KMS-11 (cell line): ENCODE measurements around the gene SYCP3.

ENCODE experiments used
- H2AFZ ChIP-seq: fragments of 200-600 bp; sonication (generic); 2 replicates; pipeline ENCODE4 v1.6.1; 2016; ENCODE audit warnings: antibody characterized with exemption, mixed run types, low read depth
- H3K27ac ChIP-seq: fragments of 200-600 bp; sonication (generic); 2 replicates; pipeline ENCODE4 v1.6.1; 2016; ENCODE audit warnings: mild to moderate bottlenecking, mixed run types
- H3K27me3 ChIP-seq: fragments of 200-600 bp; sonication (generic); 2 replicates; pipeline ENCODE4 v1.6.1; 2017; ENCODE audit warnings: mild to moderate bottlenecking, low read depth, mixed run types, moderate library complexity; ENCODE audit not compliant: insufficient read depth
- H3K36me3 ChIP-seq: fragments of 200-600 bp; sonication (generic); 2 replicates; pipeline ENCODE4 v1.6.1; 2017; ENCODE audit warnings: mild to moderate bottlenecking, mixed run types; ENCODE audit not compliant: insufficient read depth
- H3K4me1 ChIP-seq: fragments of 200-600 bp; sonication (generic); 2 replicates; pipeline ENCODE4 v1.6.1; 2016; ENCODE audit warnings: mild to moderate bottlenecking, low read depth, mixed run types; ENCODE audit not compliant: poor library complexity, severe bottlenecking
- H3K4me2 ChIP-seq: fragments of 200-600 bp; sonication (generic); 2 replicates; pipeline ENCODE4 v1.7.0; 2016; ENCODE audit warnings: mild to moderate bottlenecking, mixed run types
- H3K4me3 ChIP-seq: fragments of 200-600 bp; sonication (generic); IDR thresholded peaks from 2 replicates; pipeline ENCODE4 v1.6.1; 2017; ENCODE audit warnings: low read depth, low read length, mixed read lengths; ENCODE audit not compliant: insufficient read depth
- H3K79me2 ChIP-seq: fragments of 200-600 bp; sonication (generic); 2 replicates; pipeline ENCODE4 v1.6.1; 2016; ENCODE audit warnings: low read depth, mixed run types; ENCODE audit not compliant: insufficient read depth
- H3K9ac ChIP-seq: fragments of 200-600 bp; sonication (generic); 2 replicates; pipeline ENCODE4 v1.6.1; 2016; ENCODE audit warnings: mild to moderate bottlenecking, mixed run types
- H4K20me1 ChIP-seq: fragments of 200-600 bp; sonication (generic); 2 replicates; pipeline ENCODE4 v1.6.1; 2016; ENCODE audit warnings: mild to moderate bottlenecking, mixed run types; ENCODE audit not compliant: insufficient read depth
- TF ChIP-seq, protein P1 (sequence below): fragments of 200-600 bp; sonication (generic); conservative IDR thresholded peaks from 2 replicates; pipeline ENCODE4 v1.6.1; 2017; ENCODE audit warnings: low read depth, mild to moderate bottlenecking, antibody characterized with exemption, low read length, moderate library complexity, mixed read lengths

Gene SYCP3

DNA sequence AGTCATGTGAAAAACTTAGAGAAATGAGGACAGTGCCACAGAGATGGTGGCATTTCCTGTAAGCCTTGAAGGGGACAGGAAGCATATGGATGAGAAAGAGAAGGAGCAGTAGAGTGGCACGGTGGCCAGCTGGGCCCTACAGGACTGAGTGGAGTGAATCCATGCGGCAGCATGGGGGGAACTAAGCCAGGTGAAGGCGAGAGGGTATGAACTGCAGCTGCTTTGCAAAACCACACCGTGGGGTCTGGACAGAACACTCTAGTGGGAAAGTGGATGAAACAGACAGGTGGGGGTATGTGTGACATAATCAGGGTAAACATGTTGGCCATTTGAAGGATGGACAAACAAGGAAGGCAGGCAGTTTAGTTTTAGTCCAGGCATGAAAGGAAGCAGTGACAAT is 10.4 kb upstream of the SYCP3 start:
- Histone ChIP-seq H3K4me1 (no peaks in the 10 kb centered on the region), H3K36me3 (peaks cover 6% of the 10 kb centered on the region; the same call in 1 of the 2 replicates), H3K4me3 (no peak overlapping the region), H4K20me1 (no peaks in the 10 kb centered on the region), H3K79me2 (no peaks in the 10 kb centered on the region), H3K27me3 (no peaks in the 10 kb centered on the region), H3K4me2 (no peak overlapping the region), H3K27ac (no peak overlapping the region), H3K9ac (no peak overlapping the region), H2AFZ (no peak overlapping the region)
- TF ChIP-seq, protein P1, sequence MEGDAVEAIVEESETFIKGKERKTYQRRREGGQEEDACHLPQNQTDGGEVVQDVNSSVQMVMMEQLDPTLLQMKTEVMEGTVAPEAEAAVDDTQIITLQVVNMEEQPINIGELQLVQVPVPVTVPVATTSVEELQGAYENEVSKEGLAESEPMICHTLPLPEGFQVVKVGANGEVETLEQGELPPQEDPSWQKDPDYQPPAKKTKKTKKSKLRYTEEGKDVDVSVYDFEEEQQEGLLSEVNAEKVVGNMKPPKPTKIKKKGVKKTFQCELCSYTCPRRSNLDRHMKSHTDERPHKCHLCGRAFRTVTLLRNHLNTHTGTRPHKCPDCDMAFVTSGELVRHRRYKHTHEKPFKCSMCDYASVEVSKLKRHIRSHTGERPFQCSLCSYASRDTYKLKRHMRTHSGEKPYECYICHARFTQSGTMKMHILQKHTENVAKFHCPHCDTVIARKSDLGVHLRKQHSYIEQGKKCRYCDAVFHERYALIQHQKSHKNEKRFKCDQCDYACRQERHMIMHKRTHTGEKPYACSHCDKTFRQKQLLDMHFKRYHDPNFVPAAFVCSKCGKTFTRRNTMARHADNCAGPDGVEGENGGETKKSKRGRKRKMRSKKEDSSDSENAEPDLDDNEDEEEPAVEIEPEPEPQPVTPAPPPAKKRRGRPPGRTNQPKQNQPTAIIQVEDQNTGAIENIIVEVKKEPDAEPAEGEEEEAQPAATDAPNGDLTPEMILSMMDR = no peak

DNA sequence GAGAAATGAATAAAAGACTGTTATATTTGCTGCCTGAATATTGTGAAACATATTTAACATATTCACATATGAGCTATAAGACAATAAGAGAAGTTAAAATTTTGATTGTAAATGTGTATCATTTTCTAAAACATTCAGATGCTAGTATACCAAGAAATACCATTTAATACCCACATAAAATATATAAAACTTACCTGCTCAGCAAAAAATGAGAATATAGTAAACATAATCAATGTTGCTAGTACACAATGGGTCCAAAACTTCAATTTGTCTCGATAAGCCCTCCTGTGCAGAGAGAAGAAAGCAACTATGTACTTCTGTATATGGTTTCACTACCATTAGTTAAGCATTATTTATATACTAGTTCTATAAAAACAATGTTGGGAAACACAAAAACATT is 9.6 kb upstream of the SYCP3 start:
- no peak overlapping the region for H3K4me2 ChIP-seq
- no peaks in the 10 kb centered on the region for H3K27me3 ChIP-seq
- H2AFZ ChIP-seq = no peak overlapping the region
- TF ChIP-seq, protein P1 = no peak
- H3K4me3 ChIP-seq = no peak overlapping the region
- H4K20me1 ChIP-seq = no peaks in the 10 kb centered on the region
- no peaks in the 10 kb centered on the region for H3K79me2 ChIP-seq
- peaks cover 5% of the 10 kb centered on the region for H3K4me1 ChIP-seq
- H3K36me3 ChIP-seq = peaks cover 6% of the 10 kb centered on the region; the same call in 1 of the 2 replicates
- H3K27ac ChIP-seq = no peak overlapping the region
- H3K9ac ChIP-seq = no peak overlapping the region

DNA sequence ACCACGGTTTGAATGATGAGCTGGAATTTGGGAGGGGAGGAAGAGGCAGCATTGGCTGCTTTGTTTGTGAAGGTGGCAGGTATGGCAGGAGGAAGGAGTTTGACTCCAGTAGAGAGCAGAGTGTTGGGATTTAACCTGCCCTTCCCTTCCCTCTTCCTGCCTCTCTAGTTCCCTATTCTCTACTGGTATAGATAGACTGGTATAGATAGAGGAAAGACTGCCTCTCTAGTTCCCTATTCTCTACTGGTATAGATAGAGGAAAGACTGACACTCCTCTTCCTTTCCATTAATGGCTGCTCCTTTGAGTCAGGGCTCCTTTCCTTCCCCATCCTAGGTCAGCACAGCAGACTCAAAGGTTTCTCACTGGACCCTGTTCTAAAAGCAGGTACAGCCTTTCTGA is 8.4 kb upstream of the SYCP3 start:
- Histone ChIP-seq H3K36me3 (no peaks in the 10 kb centered on the region; the same call in 1 of the 2 replicates), H3K4me1 (peaks cover 10% of the 10 kb centered on the region)
- TF ChIP-seq, protein P1 = no peak

DNA sequence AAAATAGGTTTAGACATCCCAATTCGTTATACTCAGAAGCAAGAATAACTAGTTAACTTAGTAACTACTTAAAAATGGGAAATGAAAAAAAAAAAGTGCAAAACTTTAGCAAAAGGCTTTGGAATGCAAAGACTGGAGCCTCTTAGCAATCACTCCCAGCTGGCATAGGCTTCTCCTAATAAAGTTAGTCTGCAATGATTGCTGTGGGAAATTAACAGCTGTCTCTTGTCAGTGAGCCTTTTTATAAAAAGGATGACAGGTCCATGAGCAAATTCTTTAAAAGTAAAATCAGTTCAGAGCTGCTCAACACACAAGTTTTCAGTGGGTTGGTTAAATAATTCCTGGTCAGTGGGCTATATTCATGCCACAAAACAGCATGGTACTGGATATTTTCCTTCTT is 7.4 kb upstream of the SYCP3 start:
- Histone ChIP-seq H3K27ac (no peak overlapping the region), H3K27me3 (no peaks in the 10 kb centered on the region), H3K9ac (no peak overlapping the region), H3K4me3 (no peak overlapping the region), H3K4me2 (no peak overlapping the region), H2AFZ (no peak overlapping the region), H4K20me1 (no peaks in the 10 kb centered on the region), H3K4me1 (peaks cover 10% of the 10 kb centered on the region), H3K79me2 (no peaks in the 10 kb centered on the region), H3K36me3 (no peaks in the 10 kb centered on the region)
- TF ChIP-seq, protein P1 = no peak

More for the DNA sequence above, 8.4 kb upstream of the SYCP3 start:
- no peak overlapping the region for H3K9ac ChIP-seq
- no peaks in the 10 kb centered on the region for H3K27me3 ChIP-seq
- H3K4me3 ChIP-seq = no peak overlapping the region
- no peaks in the 10 kb centered on the region for H4K20me1 ChIP-seq
- H3K79me2 ChIP-seq = no peaks in the 10 kb centered on the region
- no peak overlapping the region for H2AFZ ChIP-seq
- no peak overlapping the region for H3K27ac ChIP-seq
- H3K4me2 ChIP-seq = no peak overlapping the region

DNA sequence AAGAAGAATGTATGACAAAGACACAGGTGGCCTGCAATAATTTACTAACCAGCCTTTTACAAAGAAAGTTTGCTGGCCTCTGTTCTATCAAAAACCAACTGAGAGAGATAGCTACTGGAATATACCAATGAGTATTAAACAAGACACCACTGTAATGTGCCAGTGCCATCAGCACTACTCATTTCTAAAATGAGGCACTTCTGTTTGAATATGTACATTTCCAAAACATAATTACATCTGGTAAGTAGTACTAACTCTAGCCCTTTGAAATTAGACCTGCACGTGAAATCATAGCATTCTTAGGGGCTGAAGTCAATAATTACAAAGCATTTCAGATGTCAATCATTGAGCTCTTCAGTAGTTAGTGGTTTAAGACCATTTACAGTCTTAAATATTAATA is 6.9 kb upstream of the SYCP3 start:
- no peak overlapping the region for H2AFZ ChIP-seq
- no peak overlapping the region for H3K4me2 ChIP-seq
- no peak overlapping the region for H3K9ac ChIP-seq
- no peaks in the 10 kb centered on the region for H4K20me1 ChIP-seq
- no peak overlapping the region for H3K27ac ChIP-seq
- H3K36me3 ChIP-seq = no peaks in the 10 kb centered on the region
- H3K4me3 ChIP-seq = no peak overlapping the region
- H3K27me3 ChIP-seq = no peaks in the 10 kb centered on the region
- no peaks in the 10 kb centered on the region for H3K79me2 ChIP-seq
- TF ChIP-seq, protein P1 = no peak
- peaks cover 10% of the 10 kb centered on the region for H3K4me1 ChIP-seq
